Esophagus muscularis mucosa (tissue), 3 donors: ENCODE results near the gene KDM4F.

Source experiments
- CTCF ChIP-seq, 3 experiments: fragments of 200-600 bp in 2 of 3; fragments of 450-650 bp in 1 of 3; sonication (generic) in 2 of 3; IDR thresholded peaks; one replicate each; pipeline ENCODE4 v1.5.1; 2017 to 2019; ENCODE audit warnings: antibody characterized with exemption in 3 of 3, mild to moderate bottlenecking in 2 of 3, moderate library complexity in 1 of 3
- EP300 ChIP-seq: sonication (generic); formaldehyde crosslinking; IDR thresholded peaks from one replicate; pipeline ENCODE4 v1.6.1; 2017; ENCODE audit warnings: antibody characterized with exemption

- TF ChIP-seq CTCF (IDR thresholded peaks at IDR 0.05) (no peak), EP300 (no peak)
These were observed 46.8 kb downstream of the KDM4F start for GRCh38 chr11:95095858-95096587.
